Measurements from ENCODE around the gene SLAIN1.

DNA sequence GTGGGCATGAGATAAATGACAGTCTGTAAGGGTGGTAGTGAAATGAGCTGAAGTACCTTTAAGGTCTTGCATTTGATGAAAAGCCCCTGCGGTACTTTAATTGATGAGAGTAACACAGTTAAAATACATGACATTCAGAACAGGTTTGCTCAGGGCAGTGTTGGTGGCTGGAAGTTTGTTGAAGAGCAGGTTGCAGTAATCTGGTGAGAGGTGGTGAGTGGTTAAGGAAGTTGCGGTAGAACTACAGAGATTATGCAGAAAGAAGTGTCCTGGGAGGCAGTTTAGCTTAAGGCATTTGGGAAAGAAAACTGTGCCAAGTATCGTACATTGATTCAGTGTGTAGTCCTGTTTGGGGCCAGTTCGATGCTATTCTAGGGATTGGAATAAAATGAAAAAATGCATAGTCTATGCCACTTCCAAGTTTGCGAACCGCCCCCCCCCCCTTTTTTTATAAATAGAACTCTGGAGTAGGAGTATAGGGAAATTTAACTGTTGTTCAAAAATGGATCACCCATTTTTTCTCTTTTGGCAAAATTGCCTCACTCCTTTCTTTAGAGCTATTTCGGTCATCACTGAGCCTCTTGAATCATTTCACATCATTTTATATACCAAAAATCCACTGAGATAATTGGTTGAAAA is 42.7 kb downstream of the SLAIN1 start:
- TF ChIP-seq, protein P1, sequence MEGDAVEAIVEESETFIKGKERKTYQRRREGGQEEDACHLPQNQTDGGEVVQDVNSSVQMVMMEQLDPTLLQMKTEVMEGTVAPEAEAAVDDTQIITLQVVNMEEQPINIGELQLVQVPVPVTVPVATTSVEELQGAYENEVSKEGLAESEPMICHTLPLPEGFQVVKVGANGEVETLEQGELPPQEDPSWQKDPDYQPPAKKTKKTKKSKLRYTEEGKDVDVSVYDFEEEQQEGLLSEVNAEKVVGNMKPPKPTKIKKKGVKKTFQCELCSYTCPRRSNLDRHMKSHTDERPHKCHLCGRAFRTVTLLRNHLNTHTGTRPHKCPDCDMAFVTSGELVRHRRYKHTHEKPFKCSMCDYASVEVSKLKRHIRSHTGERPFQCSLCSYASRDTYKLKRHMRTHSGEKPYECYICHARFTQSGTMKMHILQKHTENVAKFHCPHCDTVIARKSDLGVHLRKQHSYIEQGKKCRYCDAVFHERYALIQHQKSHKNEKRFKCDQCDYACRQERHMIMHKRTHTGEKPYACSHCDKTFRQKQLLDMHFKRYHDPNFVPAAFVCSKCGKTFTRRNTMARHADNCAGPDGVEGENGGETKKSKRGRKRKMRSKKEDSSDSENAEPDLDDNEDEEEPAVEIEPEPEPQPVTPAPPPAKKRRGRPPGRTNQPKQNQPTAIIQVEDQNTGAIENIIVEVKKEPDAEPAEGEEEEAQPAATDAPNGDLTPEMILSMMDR (IDR thresholded peaks at IDR 0.05), result no peak
- no peak for TF ChIP-seq POLR2AphosphoS5 (IDR thresholded peaks at IDR 0.05)

Data from suprapubic skin (tissue), 3 donors.